ENCODE data around the gene SPTLC2. TPM values are rescaled to one million over a fixed set of nuclear protein-coding genes. Genes with fewer than 3 reads are reported as not detected.
"Not testable (repeated sequence)": the region's sequence is repeated elsewhere in the genome, so short reads cannot be mapped to it uniquely, and the experiment has no call there.

Gene SPTLC2
- total RNA-seq, 1 donor = 36.7 TPM

DNA sequence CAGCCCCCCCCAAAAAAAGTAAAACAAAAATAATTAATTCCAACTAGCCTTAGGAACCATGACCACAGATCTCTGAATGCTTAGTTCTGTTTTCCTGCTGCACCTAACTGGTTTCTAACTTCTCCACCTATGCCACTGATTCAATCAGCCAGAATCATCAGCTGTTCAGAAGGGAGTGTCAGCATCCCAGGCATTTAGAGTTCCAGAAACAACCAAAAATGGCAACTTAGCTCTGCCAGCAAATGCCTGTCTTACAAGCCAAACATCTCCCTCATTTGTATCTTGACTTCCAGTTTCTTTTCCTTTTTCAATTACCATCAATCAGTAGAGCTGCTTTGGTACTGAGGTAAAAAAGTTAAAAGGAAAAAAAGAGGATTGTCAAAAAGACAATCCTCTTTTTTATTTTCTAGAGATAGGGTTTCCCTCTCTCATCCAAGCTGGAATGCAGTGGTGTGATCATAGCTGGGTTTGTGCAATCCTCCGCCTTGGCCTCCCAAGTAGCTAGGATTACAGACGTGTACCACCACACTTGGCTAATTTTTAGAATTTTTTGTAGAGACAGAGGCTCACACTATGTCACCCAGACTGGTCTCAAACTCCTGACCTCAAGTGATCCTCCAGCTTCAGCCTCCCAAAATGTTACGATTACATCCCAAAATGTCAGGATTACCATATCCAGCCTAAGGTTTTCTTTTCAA, 72.7 kb downstream of the SPTLC2 start:
- TF ChIP-seq, protein P1, sequence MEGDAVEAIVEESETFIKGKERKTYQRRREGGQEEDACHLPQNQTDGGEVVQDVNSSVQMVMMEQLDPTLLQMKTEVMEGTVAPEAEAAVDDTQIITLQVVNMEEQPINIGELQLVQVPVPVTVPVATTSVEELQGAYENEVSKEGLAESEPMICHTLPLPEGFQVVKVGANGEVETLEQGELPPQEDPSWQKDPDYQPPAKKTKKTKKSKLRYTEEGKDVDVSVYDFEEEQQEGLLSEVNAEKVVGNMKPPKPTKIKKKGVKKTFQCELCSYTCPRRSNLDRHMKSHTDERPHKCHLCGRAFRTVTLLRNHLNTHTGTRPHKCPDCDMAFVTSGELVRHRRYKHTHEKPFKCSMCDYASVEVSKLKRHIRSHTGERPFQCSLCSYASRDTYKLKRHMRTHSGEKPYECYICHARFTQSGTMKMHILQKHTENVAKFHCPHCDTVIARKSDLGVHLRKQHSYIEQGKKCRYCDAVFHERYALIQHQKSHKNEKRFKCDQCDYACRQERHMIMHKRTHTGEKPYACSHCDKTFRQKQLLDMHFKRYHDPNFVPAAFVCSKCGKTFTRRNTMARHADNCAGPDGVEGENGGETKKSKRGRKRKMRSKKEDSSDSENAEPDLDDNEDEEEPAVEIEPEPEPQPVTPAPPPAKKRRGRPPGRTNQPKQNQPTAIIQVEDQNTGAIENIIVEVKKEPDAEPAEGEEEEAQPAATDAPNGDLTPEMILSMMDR (IDR thresholded peaks at IDR 0.05; ENCODE audit: insufficient read depth, low read length) = no peak
- H3K4me3 ChIP-seq (ENCODE audit: low read depth, low read length) = no peak overlapping the region
- peak; percentile 30 for DNase-seq (ENCODE audit: low read depth)

DNA sequence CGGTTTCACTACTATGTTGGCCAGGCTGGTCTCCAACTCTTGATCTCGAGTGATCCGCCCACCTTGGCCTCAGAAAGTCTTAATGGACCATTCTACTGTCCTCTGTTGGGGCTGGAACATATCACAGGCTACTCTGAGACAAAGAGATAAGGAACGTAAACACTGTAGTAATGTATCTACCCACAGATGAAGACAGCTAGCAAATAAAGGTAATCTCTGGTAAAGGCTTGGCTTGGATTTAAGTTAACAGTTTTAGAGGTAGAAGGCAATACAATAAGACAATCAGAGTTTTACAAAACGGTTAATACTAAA, 73.2 kb downstream of the SPTLC2 start:
- TF ChIP-seq, protein P1 (IDR thresholded peaks at IDR 0.05; ENCODE audit: insufficient read depth, low read length) = no peak
- DNase-seq (ENCODE audit: low read depth) = peak; percentile 31
- H3K4me3 ChIP-seq (ENCODE audit: low read depth, low read length) = no peak overlapping the region

DNA sequence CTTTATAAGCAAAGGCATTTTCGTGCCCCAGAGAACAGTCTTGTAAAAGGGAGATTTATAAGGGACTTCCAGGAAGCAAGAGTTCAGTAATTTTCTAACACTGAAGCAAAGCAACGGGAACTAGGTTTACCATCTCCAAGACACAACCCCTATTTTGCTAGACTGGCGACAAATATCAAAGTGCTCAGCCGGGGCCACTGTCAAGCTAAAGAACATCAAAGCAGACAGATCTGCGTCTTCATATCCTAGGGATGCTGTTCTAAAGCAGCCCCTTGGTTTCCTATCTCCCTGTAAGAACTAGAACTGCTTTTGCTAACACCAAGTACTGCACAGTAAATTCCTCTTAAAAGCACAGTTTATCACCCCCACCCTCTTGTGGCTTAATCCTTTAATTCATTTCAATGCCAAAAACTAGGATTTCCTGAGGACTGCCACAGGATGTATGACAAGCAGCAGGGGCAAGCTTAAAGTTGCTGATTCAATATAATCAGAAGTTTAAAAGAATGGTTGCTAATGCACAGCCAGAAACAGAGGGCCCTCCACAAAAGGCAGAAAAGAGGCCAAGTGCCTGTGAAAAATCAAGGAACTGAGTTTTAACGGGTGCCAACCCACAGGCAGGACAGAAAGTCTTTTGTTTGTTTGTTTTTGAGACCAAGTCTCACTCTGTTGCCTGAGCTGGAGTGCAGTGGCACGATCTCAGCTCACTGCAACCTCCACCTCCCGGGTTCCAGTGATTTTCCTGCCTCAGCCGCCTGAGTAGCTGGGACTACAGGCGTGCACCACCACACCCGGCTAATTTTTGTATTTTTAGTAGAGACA, 73.8 kb downstream of the SPTLC2 start:
- no peak overlapping the region for H3K4me3 ChIP-seq (ENCODE audit: low read depth, low read length)
- peak; percentile 34 for DNase-seq (ENCODE audit: low read depth)
- TF ChIP-seq, protein P1 (IDR thresholded peaks at IDR 0.05; ENCODE audit: insufficient read depth, low read length) = no peak

DNA sequence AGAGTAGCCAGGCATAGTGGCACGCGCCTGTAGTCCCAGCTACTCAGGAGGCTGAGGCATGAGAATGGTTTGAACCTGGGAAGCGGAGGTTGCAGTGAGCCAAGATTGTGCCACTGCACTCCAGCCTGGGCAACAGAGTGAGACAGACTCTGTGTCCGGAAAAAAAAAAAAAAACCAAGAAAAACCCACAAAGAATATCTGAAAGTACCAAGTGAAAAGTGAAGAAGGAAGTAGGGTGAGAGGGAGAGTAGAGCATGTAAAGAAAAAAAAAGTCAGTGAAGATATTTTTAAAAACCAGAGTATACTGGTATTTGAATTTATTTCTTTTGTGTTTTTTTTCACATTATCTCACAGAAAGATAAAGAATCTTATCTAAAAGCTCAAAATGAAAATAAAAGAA, 74.5 kb downstream of the SPTLC2 start:
- TF ChIP-seq, protein P1 (IDR thresholded peaks at IDR 0.05; ENCODE audit: insufficient read depth, low read length) = no peak
- no peak overlapping the region for H3K4me3 ChIP-seq (ENCODE audit: low read depth, low read length)
- DNase-seq (ENCODE audit: low read depth) = no peak

DNA sequence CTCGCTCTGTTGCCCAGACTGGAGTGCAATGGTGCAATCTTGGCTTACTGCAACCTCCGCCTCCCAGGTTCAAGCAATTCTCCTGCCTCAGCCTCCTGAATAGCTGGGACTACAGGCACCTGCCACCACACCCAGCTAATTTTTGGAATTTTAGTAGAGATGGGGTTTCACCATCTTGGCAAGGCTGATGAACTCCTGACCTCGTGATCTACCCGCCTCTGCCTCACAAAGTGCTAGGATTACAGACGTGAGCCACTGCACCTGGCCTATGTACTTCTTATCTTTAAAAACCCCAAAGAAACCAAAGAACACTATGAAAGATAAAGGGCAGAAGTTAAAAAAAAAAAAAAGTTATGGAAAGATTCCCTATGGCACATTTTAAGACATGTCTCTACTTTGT, 79.5 kb downstream of the SPTLC2 start:
- not testable (repeated sequence) for DNase-seq (ENCODE audit: low read depth); H3K4me3 ChIP-seq (ENCODE audit: low read depth, low read length)

DNA sequence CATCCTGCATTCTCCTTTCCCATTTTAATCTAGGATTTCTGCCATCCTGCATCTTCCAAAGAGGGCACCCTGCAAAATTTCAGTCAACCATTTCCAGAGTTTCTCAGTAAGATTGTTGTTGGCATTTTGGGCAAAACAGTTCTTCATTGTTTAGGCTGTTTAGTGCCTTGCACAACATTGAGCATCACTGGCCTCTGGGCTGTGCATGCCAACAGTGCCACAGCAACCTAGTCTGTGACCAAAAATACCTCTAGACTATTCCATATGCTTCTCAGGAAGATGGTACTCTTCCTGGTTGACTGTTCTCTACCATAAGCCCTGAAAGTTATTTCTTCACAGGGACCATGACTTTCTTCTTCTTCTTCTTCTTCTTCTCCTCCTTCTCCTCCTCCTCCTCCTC, 85.4 kb downstream of the SPTLC2 start:
- DNase-seq (ENCODE audit: low read depth) = no peak
- TF ChIP-seq, protein P1 (IDR thresholded peaks at IDR 0.05; ENCODE audit: insufficient read depth, low read length) = no peak
- H3K4me3 ChIP-seq (ENCODE audit: low read depth, low read length) = no peak overlapping the region

DNA sequence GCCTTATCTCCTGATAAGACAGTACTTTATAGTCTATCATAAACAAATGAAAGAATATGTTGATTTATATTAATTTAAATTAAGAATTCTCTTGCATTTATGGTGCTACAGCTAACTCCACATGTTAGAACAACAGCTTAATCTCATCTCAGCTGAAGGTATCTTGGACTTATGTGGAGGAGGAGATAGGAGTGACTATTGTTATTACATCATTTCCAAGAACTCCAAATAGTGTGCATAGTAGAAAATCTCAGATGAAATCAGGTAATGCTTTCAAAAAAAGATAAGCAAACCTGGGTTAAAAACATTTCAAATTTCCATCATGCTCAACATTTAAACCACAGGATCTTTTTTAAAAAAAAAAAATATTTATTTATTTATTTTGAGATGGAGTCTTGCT, 86.5 kb downstream of the SPTLC2 start:
- TF ChIP-seq, protein P1 (IDR thresholded peaks at IDR 0.05; ENCODE audit: insufficient read depth, low read length) = no peak
- H3K4me3 ChIP-seq (ENCODE audit: low read depth, low read length) = no peak overlapping the region
- no peak for DNase-seq (ENCODE audit: low read depth)

Measured in fibroblast of the aortic adventitia (primary cell).